H1 (cell line): Measurements from ENCODE around the gene RPN2. TPM values are rescaled to one million over a fixed set of nuclear protein-coding genes. Genes with fewer than 3 reads are reported as not detected.

ENCODE experiments used
- CTCF ChIA-PET: fragments of 300-600 bp; sonication (Branson Sonifier 250); formaldehyde crosslinking; loops from one replicate; lab custom pipeline; 2021; ENCODE audit not compliant: partially characterized antibody; lab: Charles Lee
- POLR2A ChIA-PET: fragments of 300-600 bp; sonication (Branson Sonifier 250); formaldehyde crosslinking; loops from one replicate; lab custom pipeline; 2021; ENCODE audit warnings: inconsistent platforms; ENCODE audit not compliant: partially characterized antibody; lab: Charles Lee
- DNase-seq, 2 experiments: peaks; one replicate each; pipeline versions ENCODE4 v3.0.0 to v3.0.0-alpha.2; 2010 to 2022; ENCODE audit warnings: low spot score in 2 of 2, low read depth in 1 of 2, mixed read lengths in 1 of 2
- FAIRE-seq: peaks from 2 replicates; lab custom pipeline; 2011; peaks lifted over from hg19 to GRCh38; lab: Jason Lieb, UNC
- H2AFZ ChIP-seq: 2 replicates; pipeline ENCODE4 v1.8.1; 2012; ENCODE audit warnings: low read length, inconsistent platforms
- H2AK5ac ChIP-seq: 2 replicates; pipeline ENCODE4 v1.6.1; 2013; ENCODE audit warnings: low read depth, low read length
- H2BK120ac ChIP-seq: replicated peaks from 2 replicates; pipeline ENCODE3; 2013; ENCODE audit warnings: low read depth, low read length, inconsistent platforms
- H2BK12ac ChIP-seq: 2 replicates; pipeline ENCODE4 v1.6.1; 2013; ENCODE audit warnings: low read depth, low read length
- H2BK15ac ChIP-seq: 2 replicates; pipeline ENCODE4 v1.6.1; 2013; ENCODE audit warnings: low read length
- H2BK20ac ChIP-seq: 2 replicates; pipeline ENCODE4 v1.6.1; 2013; ENCODE audit warnings: low read length
- H2BK5ac ChIP-seq: 2 replicates; pipeline ENCODE4 v1.6.1; 2013; ENCODE audit warnings: low read depth, low read length
- H3K14ac ChIP-seq: 2 replicates; pipeline ENCODE4 v1.6.1; 2013; ENCODE audit warnings: inconsistent platforms; ENCODE audit not compliant: insufficient read length
- H3K18ac ChIP-seq: 2 replicates; pipeline ENCODE4 v1.6.1; 2013; ENCODE audit warnings: low read length; ENCODE audit errors: extremely low read depth
- H3K23ac ChIP-seq: 2 replicates; pipeline ENCODE4 v1.6.1; 2013; ENCODE audit warnings: inconsistent platforms; ENCODE audit not compliant: insufficient read length
- H3K23me2 ChIP-seq: 2 replicates; pipeline ENCODE4 v1.6.1; 2013; ENCODE audit warnings: low read depth, low read length
- H3K27ac ChIP-seq: 2 replicates; pipeline ENCODE4 v1.6.1; 2011; ENCODE audit warnings: low read depth, low read length, inconsistent platforms
- H3K27me3 ChIP-seq, 4 experiments: replicated peaks in 1 of 4; 1 replicate in 1 of 4; 2 replicates in 3 of 4; pipeline versions ENCODE4 v1.6.1 to v1.8.1; 2011 to 2013; ENCODE audit warnings: low read length in 3 of 4, mild to moderate bottlenecking in 3 of 4, inconsistent platforms in 2 of 4, mixed read lengths in 2 of 4, moderate library complexity in 1 of 4; ENCODE audit not compliant: control insufficient read depth in 3 of 4, insufficient read depth in 3 of 4; ENCODE audit errors: extremely low read depth in 1 of 4
- H3K36me3 ChIP-seq, 4 experiments: 2 replicates each; pipeline versions ENCODE4 v1.6.1 to v1.8.1; 2011 to 2013; ENCODE audit warnings: mild to moderate bottlenecking in 4 of 4, low read length in 3 of 4, moderate library complexity in 2 of 4, control low read depth in 1 of 4, inconsistent platforms in 1 of 4; ENCODE audit not compliant: insufficient read depth in 4 of 4, control insufficient read depth in 2 of 4
- H3K4ac ChIP-seq: replicated peaks from 2 replicates; pipeline ENCODE3; 2013; ENCODE audit warnings: low read length, low read depth, mixed read lengths, inconsistent platforms; ENCODE audit not compliant: insufficient read length
- H3K4me1 ChIP-seq, 4 experiments: replicated peaks in 1 of 4; 1 replicate in 1 of 4; 2 replicates in 3 of 4; pipeline versions ENCODE4 v1.6.1 to v1.8.1; 2011 to 2013; ENCODE audit warnings: low read length in 3 of 4, inconsistent platforms in 2 of 4, mixed read lengths in 1 of 4; ENCODE audit not compliant: insufficient read depth in 4 of 4, control insufficient read depth in 3 of 4
- H3K4me2 ChIP-seq, 2 experiments: 2 replicates each; pipeline versions ENCODE4 v1.6.1 to v1.8.1; 2011 to 2013; ENCODE audit warnings: low read depth in 2 of 2, low read length in 2 of 2, control low read depth in 1 of 2, inconsistent platforms in 1 of 2, mild to moderate bottlenecking in 1 of 2; ENCODE audit not compliant: insufficient read depth in 1 of 2
- H3K4me3 ChIP-seq, 4 experiments: fragments of 200-600, 300-600 bp in 1 of 4; sonication (generic), shearing (Covaris generic), sonication (Bioruptor Twin) in 1 of 4; 2 replicates each; pipeline versions ENCODE4 v1.5.1 to v1.8.1; 2011 to 2016; ENCODE audit warnings: low read length in 4 of 4, low read depth in 3 of 4, control low read depth in 2 of 4, inconsistent platforms in 2 of 4, mild to moderate bottlenecking in 2 of 4, mixed read lengths in 1 of 4, moderate library complexity in 1 of 4; ENCODE audit not compliant: insufficient read depth in 2 of 4; ENCODE audit errors: extremely low read depth in 1 of 4
- H3K56ac ChIP-seq: replicated peaks from 2 replicates; pipeline ENCODE3; 2013; ENCODE audit warnings: low read depth, mild to moderate bottlenecking, mixed read lengths, low read length, inconsistent platforms; ENCODE audit not compliant: insufficient read length
- H3K79me1 ChIP-seq: 2 replicates; pipeline ENCODE4 v1.6.1; 2013; ENCODE audit warnings: low read depth, low read length, control low read depth
- H3K79me2 ChIP-seq, 2 experiments: 2 replicates each; pipeline versions ENCODE4 v1.6.1 to v1.8.1; 2012 to 2013; ENCODE audit warnings: low read length in 2 of 2, mild to moderate bottlenecking in 2 of 2, inconsistent platforms in 1 of 2; ENCODE audit not compliant: insufficient read depth in 2 of 2, control insufficient read depth in 1 of 2
- H3K9ac ChIP-seq, 4 experiments: replicated peaks in 1 of 4; 1 replicate in 1 of 4; 2 replicates in 3 of 4; pipeline versions ENCODE4 v1.6.1 to v1.8.1; 2011 to 2013; ENCODE audit warnings: low read depth in 3 of 4, low read length in 3 of 4, control low read depth in 2 of 4, mild to moderate bottlenecking in 2 of 4, moderate library complexity in 2 of 4, inconsistent platforms in 1 of 4; ENCODE audit errors: extremely low read depth in 1 of 4
- H3K9me3 ChIP-seq, 2 experiments: 2 replicates each; pipeline versions ENCODE4 v1.6.1 to v1.8.1; 2012 to 2013; ENCODE audit warnings: mild to moderate bottlenecking in 2 of 2, moderate library complexity in 2 of 2, control low read depth in 1 of 2, inconsistent platforms in 1 of 2, low read depth in 1 of 2, low read length in 1 of 2, mixed read lengths in 1 of 2; ENCODE audit not compliant: insufficient read depth in 2 of 2
- H4K20me1 ChIP-seq, 2 experiments: replicated peaks in 1 of 2; 2 replicates each; pipeline versions ENCODE3 to v1.8.1; 2011 to 2013; ENCODE audit warnings: inconsistent platforms in 2 of 2, low read length in 2 of 2, mild to moderate bottlenecking in 1 of 2; ENCODE audit not compliant: insufficient read depth in 2 of 2, control insufficient read depth in 1 of 2
- H4K5ac ChIP-seq: 2 replicates; pipeline ENCODE4 v1.6.1; 2013; ENCODE audit warnings: low read length, low read depth, mixed read lengths, inconsistent platforms; ENCODE audit not compliant: insufficient read length
- H4K8ac ChIP-seq: 2 replicates; pipeline ENCODE4 v1.8.0; 2013; ENCODE audit warnings: mild to moderate bottlenecking, moderate library complexity, low read length, inconsistent platforms; ENCODE audit not compliant: insufficient read depth; ENCODE audit errors: extremely low read depth
- H4K91ac ChIP-seq: replicated peaks from 2 replicates; pipeline ENCODE3; 2013; ENCODE audit warnings: low read length, mixed read lengths, inconsistent platforms; ENCODE audit not compliant: insufficient read length
- ASH2L ChIP-seq: fragments of 200-600, 300-600 bp; sonication (generic); IDR thresholded peaks from one replicate; pipeline ENCODE4 v1.7.1; 2017; ENCODE audit warnings: low read length
- EGR1 ChIP-seq: IDR thresholded peaks from 2 replicates; pipeline ENCODE4 v1.6.1; 2011; ENCODE audit warnings: low read depth, low read length, borderline replicate concordance
- HDAC2 ChIP-seq, 2 experiments: fragments of 300-600 bp in 1 of 2; sonication (generic) in 1 of 2; IDR thresholded peaks; 2 replicates each; pipeline ENCODE4 v1.6.1; 2011 to 2012; ENCODE audit warnings: low read depth in 2 of 2, low read length in 2 of 2, mild to moderate bottlenecking in 2 of 2, moderate library complexity in 2 of 2, borderline replicate concordance in 1 of 2, inconsistent platforms in 1 of 2
- HDAC6 ChIP-seq: IDR thresholded peaks from one replicate; pipeline ENCODE4 v1.7.1; 2012; ENCODE audit warnings: low read depth, mild to moderate bottlenecking, inconsistent platforms, low read length, moderate library complexity
- JUND ChIP-seq: IDR thresholded peaks from 2 replicates; pipeline ENCODE4 v1.6.1; 2011; ENCODE audit warnings: mild to moderate bottlenecking, improper control_type of control experiment, low read length
- KDM5A ChIP-seq: fragments of 200-600 bp; IDR thresholded peaks from 2 replicates; pipeline ENCODE4 v1.7.1; 2012; ENCODE audit warnings: mild to moderate bottlenecking, low read length, inconsistent platforms, mixed read lengths
- NANOG ChIP-seq: IDR thresholded peaks from 2 replicates; pipeline ENCODE4 v1.6.1; 2011; ENCODE audit warnings: low read length, low read depth, mild to moderate bottlenecking, inconsistent platforms; ENCODE audit not compliant: insufficient read depth, poor library complexity, severe bottlenecking
- POLR2AphosphoS5 ChIP-seq: IDR thresholded peaks from 2 replicates; pipeline ENCODE4 v1.6.1; 2011; ENCODE audit warnings: low read depth, low read length
- POU5F1 ChIP-seq: IDR thresholded peaks from 2 replicates; pipeline ENCODE4 v1.6.1; 2011; ENCODE audit warnings: low read depth, mild to moderate bottlenecking, low read length, moderate library complexity
- SIN3A ChIP-seq, 2 experiments: IDR thresholded peaks in 1 of 2; conservative IDR thresholded peaks in 1 of 2; 2 replicates each; pipeline ENCODE4 v1.6.1; 2011 to 2012; ENCODE audit warnings: low read length in 2 of 2, improper control_type of control experiment in 1 of 2, low read depth in 1 of 2, mild to moderate bottlenecking in 1 of 2
- SRF ChIP-seq: IDR thresholded peaks from 2 replicates; pipeline ENCODE4 v1.6.1; 2011; ENCODE audit warnings: mild to moderate bottlenecking, low read depth, low read length, moderate library complexity
- WGBS, 2 experiments: shearing (Covaris generic) in 1 of 2; methylation state at CpG; one replicate each; pipeline versions ENCODE4 v1.1.6 to v1.1.7; 2013 to 2015; ENCODE audit warnings: low lambda C conversion rate in 2 of 2, mixed read lengths in 2 of 2, inconsistent platforms in 1 of 2, low coverage in 1 of 2, missing lambda C conversion rate in 1 of 2; ENCODE audit not compliant: insufficient replicate concordance in 2 of 2, insufficient coverage in 1 of 2, insufficient read length in 1 of 2; ENCODE audit errors: extremely low coverage in 1 of 2, missing lambda C conversion rate in 1 of 2; 5-methylcytosine and 5-hydroxymethylcytosine counted together
- polyA plus RNA-seq, 7 experiments: library from polyadenylated mRNA; depleted of rRNA in 3 of 7; stranded (reverse) in 5 of 7; unstranded in 2 of 7; fragments of >200 nt in 5 of 7; fragments of 200-250 nt in 2 of 7; gene quantifications; 1 replicate in 5 of 7; 2 replicates in 1 of 7; 4 replicates in 1 of 7; pipeline versions ENCODE4 v1.2.1 to v1.2.3, GENCODE V29; 2011 to 2013; ENCODE audit warnings: missing spikeins in 2 of 7, mixed read lengths in 2 of 7
- total RNA-seq: library from RNA; stranded (reverse); fragmentation: NEBNext Ultra II Directional; extraction: Animal tissue kit (Norgen Biotek cat#: 25700); gene quantifications from 2 replicates; pipeline ENCODE4 v1.2.1, GENCODE V29; 2021
- TF ChIP-seq, protein P1 (sequence below): IDR thresholded peaks from 2 replicates; pipeline ENCODE4 v1.6.1; 2012; ENCODE audit warnings: inconsistent platforms
- TF ChIP-seq, protein P2 (sequence below): IDR thresholded peaks from 2 replicates; pipeline ENCODE4 v1.6.1; 2011; ENCODE audit warnings: low read depth, mild to moderate bottlenecking, low read length; ENCODE audit not compliant: insufficient read depth

Gene RPN2
- total and polyA plus RNA-seq, 2 of the 8 experiments (the other 6 are each of a cell fraction or from before 2014, with no cell fraction given) = 236 to 379 TPM

- FAIRE-seq (no peak), DNase-seq (no peak)
- H3K9ac ChIP-seq = no peak overlapping the region
- no peak overlapping the region for H2AFZ ChIP-seq
- no peak overlapping the region for H3K4me2 ChIP-seq
- WGBS, 2 experiments = 94% methylated on average over 11 of the region's 11 CpGs; no CpG with 5 or more reads in 1 of the 2 experiments
- H2BK5ac ChIP-seq = no peak overlapping the region
- no peaks in the 10 kb centered on the region for H3K4me1 ChIP-seq
- H4K5ac ChIP-seq = no peak overlapping the region
- H3K14ac ChIP-seq = no peak overlapping the region
- peaks cover 0 to 11% of the 10 kb centered on the region in 2 experiments; a peak in 2 of 4 replicates for H3K79me2 ChIP-seq
- no peak overlapping the region for H4K8ac ChIP-seq
- peaks cover 12% of the 10 kb centered on the region for H3K79me1 ChIP-seq
- no peak overlapping the region for H2AK5ac ChIP-seq
- no peak overlapping the region for H2BK120ac ChIP-seq
- H3K23me2 ChIP-seq = no peaks in the 10 kb centered on the region
- H4K91ac ChIP-seq = no peak overlapping the region
- H3K4me3 ChIP-seq = no peak overlapping the region
- H3K27ac ChIP-seq = no peak overlapping the region
- no peaks in the 10 kb centered on the region for H3K27me3 ChIP-seq
- H2BK15ac ChIP-seq = no peak overlapping the region
- H3K9me3 ChIP-seq = no peaks in the 10 kb centered on the region
- POLR2A ChIA-PET = interaction anchor here (2.3 kb wide), 1 partner anchor 13 kb away, joined by 8 read pairs; no protein-coding TSS in a partner anchor
- no peak overlapping the region for H2BK12ac ChIP-seq
- no peak overlapping the region for H3K4ac ChIP-seq
- H3K18ac ChIP-seq = no peak overlapping the region
- H3K36me3 ChIP-seq = peaks cover 38 to 84% (median 62%) of the 10 kb centered on the region in 4 experiments
- H2BK20ac ChIP-seq = no peak overlapping the region
- peaks cover 0 to 4% of the 10 kb centered on the region in 2 experiments for H4K20me1 ChIP-seq
- no peak overlapping the region for H3K23ac ChIP-seq
- H3K56ac ChIP-seq = no peak overlapping the region
- CTCF ChIA-PET = interaction anchor here (0.9 to 1.4 kb wide), 2 partner anchors 11 to 15 kb away, joined by 5 to 6 read pairs; no protein-coding TSS in a partner anchor
- TF ChIP-seq POLR2AphosphoS5 = no peak
- no peak for TF ChIP-seq JUND
- no peak for TF ChIP-seq SIN3A (conservative IDR thresholded peaks at IDR 0.05 in 1 of 2, IDR thresholded peaks at IDR 0.05 in 1 of 2; ENCODE audit: low read depth in 1 of 2, low read length in 2 of 2)
- no peak for TF ChIP-seq POU5F1
- no peak for TF ChIP-seq SRF
- TF ChIP-seq, protein P1, sequence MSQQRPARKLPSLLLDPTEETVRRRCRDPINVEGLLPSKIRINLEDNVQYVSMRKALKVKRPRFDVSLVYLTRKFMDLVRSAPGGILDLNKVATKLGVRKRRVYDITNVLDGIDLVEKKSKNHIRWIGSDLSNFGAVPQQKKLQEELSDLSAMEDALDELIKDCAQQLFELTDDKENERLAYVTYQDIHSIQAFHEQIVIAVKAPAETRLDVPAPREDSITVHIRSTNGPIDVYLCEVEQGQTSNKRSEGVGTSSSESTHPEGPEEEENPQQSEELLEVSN = no peak
- TF ChIP-seq KDM5A = no peak
- TF ChIP-seq HDAC2 (IDR thresholded peaks at IDR 0.05; ENCODE audit: borderline replicate concordance in 1 of 2, low read depth in 2 of 2, low read length in 2 of 2) = no peak
- TF ChIP-seq EGR1 = no peak
- no peak for TF ChIP-seq NANOG
- no peak for TF ChIP-seq HDAC6
- TF ChIP-seq, protein P2, sequence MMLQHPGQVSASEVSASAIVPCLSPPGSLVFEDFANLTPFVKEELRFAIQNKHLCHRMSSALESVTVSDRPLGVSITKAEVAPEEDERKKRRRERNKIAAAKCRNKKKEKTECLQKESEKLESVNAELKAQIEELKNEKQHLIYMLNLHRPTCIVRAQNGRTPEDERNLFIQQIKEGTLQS = no peak
- no peak for TF ChIP-seq ASH2L
Measured at GRCh38 chr20:37207171-37207570, 28.0 kb downstream of the RPN2 start.
